Measurements from ENCODE around the gene TRIO.

Gene TRIO

GRCh38 chr5:14501353-14502293 is 358.5 kb downstream of the TRIO start:
- Histone ChIP-seq H3K36me3 (peaks cover 16% of the 10 kb centered on the region), H3K4me3 (ENCODE audit: low read depth in 1 of 2, low read length in 1 of 2) (no peak overlapping the region), H3K27ac (no peak overlapping the region), H3K27me3 (no peaks in the 10 kb centered on the region), H3K9me3 (no peaks in the 10 kb centered on the region), H3K4me1 (ENCODE audit: control insufficient read depth in 1 of 2, insufficient read depth in 1 of 2, low read depth in 1 of 2, low read length in 1 of 2) (peaks cover 6 to 7% of the 10 kb centered on the region in 2 experiments)
- TF ChIP-seq CTCF (IDR thresholded peaks at IDR 0.05) = no peak

GRCh38 chr5:14502294-14502690 is 359.1 kb downstream of the TRIO start:
- Histone ChIP-seq H3K9me3 (no peaks in the 10 kb centered on the region), H3K27ac (no peak overlapping the region), H3K4me3 (ENCODE audit: low read depth in 1 of 2, low read length in 1 of 2) (no peak overlapping the region), H3K27me3 (no peaks in the 10 kb centered on the region), H3K36me3 (peaks cover 23% of the 10 kb centered on the region), H3K4me1 (ENCODE audit: control insufficient read depth in 1 of 2, insufficient read depth in 1 of 2, low read depth in 1 of 2, low read length in 1 of 2) (peaks cover 6 to 7% of the 10 kb centered on the region in 2 experiments)
- no peak for TF ChIP-seq CTCF (IDR thresholded peaks at IDR 0.05)

- Histone ChIP-seq H3K27me3 (no peaks in the 10 kb centered on the region), H3K4me1 (ENCODE audit: control insufficient read depth in 1 of 2, insufficient read depth in 1 of 2, low read depth in 1 of 2, low read length in 1 of 2) (peaks cover 6 to 7% of the 10 kb centered on the region in 2 experiments), H3K36me3 (peaks cover 31% of the 10 kb centered on the region), H3K27ac (no peak overlapping the region), H3K9me3 (no peaks in the 10 kb centered on the region), H3K4me3 (ENCODE audit: low read depth in 1 of 2, low read length in 1 of 2) (no peak overlapping the region)
- no peak for TF ChIP-seq CTCF (IDR thresholded peaks at IDR 0.05)
These were observed 360.0 kb downstream of the TRIO start for GRCh38 chr5:14503017-14503680.

GRCh38 chr5:14503681-14504331 is 360.7 kb downstream of the TRIO start:
- H3K27ac ChIP-seq = no peak overlapping the region
- no peaks in the 10 kb centered on the region for H3K9me3 ChIP-seq
- H3K4me1 ChIP-seq (ENCODE audit: control insufficient read depth in 1 of 2, insufficient read depth in 1 of 2, low read depth in 1 of 2, low read length in 1 of 2) = peaks cover 6 to 7% of the 10 kb centered on the region in 2 experiments
- no peaks in the 10 kb centered on the region for H3K27me3 ChIP-seq
- H3K4me3 ChIP-seq (ENCODE audit: low read depth in 1 of 2, low read length in 1 of 2) = no peak overlapping the region
- no peak for TF ChIP-seq CTCF (IDR thresholded peaks at IDR 0.05)
- H3K36me3 ChIP-seq = peaks cover 35% of the 10 kb centered on the region

GRCh38 chr5:14504332-14504727 is 361.2 kb downstream of the TRIO start:
- no peak for TF ChIP-seq CTCF (IDR thresholded peaks at IDR 0.05)
- Histone ChIP-seq H3K27me3 (no peaks in the 10 kb centered on the region), H3K4me1 (ENCODE audit: control insufficient read depth in 1 of 2, insufficient read depth in 1 of 2, low read depth in 1 of 2, low read length in 1 of 2) (peaks cover 6 to 7% of the 10 kb centered on the region in 2 experiments), H3K4me3 (ENCODE audit: low read depth in 1 of 2, low read length in 1 of 2) (no peak overlapping the region), H3K9me3 (no peaks in the 10 kb centered on the region), H3K27ac (no peak overlapping the region), H3K36me3 (peaks cover 35% of the 10 kb centered on the region)

Measured in neutrophil (primary cell).